Ovary (tissue), 9 donors: ENCODE results near the gene NT5M. TPM values are rescaled to one million over a fixed set of nuclear protein-coding genes. Genes with fewer than 3 reads are reported as not detected.
A peak's percentile ranks its signal among the peaks of the same experiment; 100 is the strongest.

Experiments
- DNase-seq, 5 donors: peaks; one replicate each; pipeline ENCODE4 v3.0.0-alpha.2; 2019 to 2020
- H3K27ac ChIP-seq, 2 donors: fragments of 200-600 bp; one replicate each; pipeline versions ENCODE4 v1.5.1 to v1.8.0; 2019 to 2022
- H3K27me3 ChIP-seq: fragments of 200-600 bp; one replicate; pipeline ENCODE4 v1.8.0; 2022
- H3K36me3 ChIP-seq: fragments of 200-600 bp; sonication (generic); one replicate; pipeline ENCODE4 v1.5.1; 2019
- H3K4me1 ChIP-seq: one replicate; pipeline ENCODE4 v1.8.1; 2013; ENCODE audit warnings: mild to moderate bottlenecking, moderate library complexity; ENCODE audit not compliant: insufficient read depth
- H3K4me3 ChIP-seq: fragments of 200-600 bp; sonication (generic); one replicate; pipeline ENCODE4 v1.5.1; 2017
- H3K9me3 ChIP-seq, 2 donors: fragments of 200-600 bp in 1 of 2; sonication (generic) in 1 of 2; one replicate each; pipeline versions ENCODE4 v1.5.1 to v1.8.1; 2013 to 2019; ENCODE audit warnings: mild to moderate bottlenecking in 1 of 2, moderate library complexity in 1 of 2
- EP300 ChIP-seq: sonication (generic); formaldehyde crosslinking; IDR thresholded peaks from one replicate; pipeline ENCODE4 v1.6.1; 2017; ENCODE audit warnings: antibody characterized with exemption
- POLR2A ChIP-seq: fragments of 450-650 bp; IDR thresholded peaks from one replicate; pipeline ENCODE4 v1.6.1; 2017; ENCODE audit warnings: antibody characterized with exemption, mild to moderate bottlenecking, moderate library complexity
- WGBS, 3 donors: extraction: QIAGEN DNeasy Blood & Tissue Kit in 1 of 3; methylation state at CpG; one replicate each; pipeline versions ENCODE4 v1.1.5 to v1.1.7; 2013 to 2017; 5-methylcytosine and 5-hydroxymethylcytosine counted together
- intact Hi-C, 4 donors: fragments of 100-400 bp; cut with DNase I; formaldehyde crosslinking; loops; one replicate each; pipeline versions ENCODE4 v1.11.0 to v1.15.1; 2022 to 2023
- polyA plus RNA-seq, 2 donors: library from polyadenylated mRNA; stranded (reverse); fragments of 200-250 nt in 1 of 2; fragments of 350-450 nt in 1 of 2; fragmentation: Illumina TruSeq in 1 of 2; extraction: RNeasy Lipid Tissue Mini Kit (QIAGEN cat#74804) in 1 of 2; gene quantifications; one replicate each; pipeline ENCODE4 v1.2.3, GENCODE V29; 2013 to 2014
- total RNA-seq, 7 donors: library from RNA; depleted of rRNA in 2 of 7; stranded (reverse); fragments of >200 nt in 2 of 7; fragmentation: NEBNext Ultra II Directional in 3 of 7; extraction: Animal tissue kit (Norgen Biotek cat#: 25700) in 3 of 7; gene quantifications; one replicate each; pipeline versions ENCODE4 v1.1.0 to v1.2.4, GENCODE V29; 2016 to 2023
- TF ChIP-seq, protein P1 (sequence below), 3 donors: fragments of 450-650 bp in 2 of 3; fragments of 200-600 bp in 1 of 3; IDR thresholded peaks; one replicate each; pipeline versions ENCODE4 v1.5.1 to v1.8.0; 2016 to 2022; ENCODE audit warnings: antibody characterized with exemption in 3 of 3, mild to moderate bottlenecking in 1 of 3
- donor health status: DM: no; HTN: no; CAD: no; lungs with moderate emphysema.
- donor health status: DM: no; HTN: no; CAD: no.
- donor health status: Bipolar disorder and iron deficiency.
- donor health status: DM: yes; HTN: yes; CAD: no.
- donor health status: DM: no; HTN: no; CAD: no.
- donor health status: DM: yes; HTN: yes; CAD: no.

The NT5M gene
- total and polyA plus RNA-seq, 9 donors = 0.53 to 6.6 (median 4.9) TPM

- Histone ChIP-seq H3K4me3 (peak within 1 kb of the TSS; percentile 100), H3K36me3 (no peaks in the 10 kb centered on the region), H3K27me3 (no peaks in the 10 kb centered on the region), H3K27ac (peak within 1 kb of the TSS; percentile 95), H3K9me3 (no peaks in the 10 kb centered on the region), H3K4me1 (peaks cover 6% of the 10 kb centered on the region)
- TF ChIP-seq, protein P1, sequence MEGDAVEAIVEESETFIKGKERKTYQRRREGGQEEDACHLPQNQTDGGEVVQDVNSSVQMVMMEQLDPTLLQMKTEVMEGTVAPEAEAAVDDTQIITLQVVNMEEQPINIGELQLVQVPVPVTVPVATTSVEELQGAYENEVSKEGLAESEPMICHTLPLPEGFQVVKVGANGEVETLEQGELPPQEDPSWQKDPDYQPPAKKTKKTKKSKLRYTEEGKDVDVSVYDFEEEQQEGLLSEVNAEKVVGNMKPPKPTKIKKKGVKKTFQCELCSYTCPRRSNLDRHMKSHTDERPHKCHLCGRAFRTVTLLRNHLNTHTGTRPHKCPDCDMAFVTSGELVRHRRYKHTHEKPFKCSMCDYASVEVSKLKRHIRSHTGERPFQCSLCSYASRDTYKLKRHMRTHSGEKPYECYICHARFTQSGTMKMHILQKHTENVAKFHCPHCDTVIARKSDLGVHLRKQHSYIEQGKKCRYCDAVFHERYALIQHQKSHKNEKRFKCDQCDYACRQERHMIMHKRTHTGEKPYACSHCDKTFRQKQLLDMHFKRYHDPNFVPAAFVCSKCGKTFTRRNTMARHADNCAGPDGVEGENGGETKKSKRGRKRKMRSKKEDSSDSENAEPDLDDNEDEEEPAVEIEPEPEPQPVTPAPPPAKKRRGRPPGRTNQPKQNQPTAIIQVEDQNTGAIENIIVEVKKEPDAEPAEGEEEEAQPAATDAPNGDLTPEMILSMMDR (IDR thresholded peaks at IDR 0.05) = peak in 1 of 3 donors; percentile 7
- TF ChIP-seq POLR2A = peak; percentile 86
- no peak for TF ChIP-seq EP300
- DNase-seq = peak; percentile 98 to 99 (median 99)
- intact Hi-C loops = no loop called here
- 0 to 1% (median 1%) methylated on average over 59 to 80 of the region's 80 CpGs for WGBS, 3 donors
Measured at GRCh38 chr17:17280613-17281549, 22.3 kb upstream of the NT5M start, which contains the start of gene COPS3. COPS3 (minus strand) TSS chr17:17281246; CDS start chr17:17281186, 60 bp downstream.

DNA sequence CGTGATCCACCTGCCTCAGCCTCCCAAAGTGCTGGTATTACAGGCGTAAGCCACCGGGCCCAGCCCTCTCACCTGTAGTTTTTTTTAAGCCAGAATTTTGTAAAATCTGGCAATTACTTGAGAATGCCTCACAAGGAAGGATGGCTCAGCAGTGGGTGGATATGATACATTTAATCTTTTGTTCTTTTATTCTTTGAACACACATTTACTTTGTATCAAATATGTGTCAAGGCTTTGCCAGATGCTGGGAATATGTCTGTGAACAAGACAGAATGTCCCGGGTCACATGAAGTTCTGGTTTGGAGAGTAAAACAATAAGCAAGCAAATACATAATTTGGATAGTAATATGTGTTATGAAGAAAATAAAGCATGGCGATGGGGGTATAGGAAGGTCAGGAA is 17.2 kb upstream of the NT5M start:
- Histone ChIP-seq H3K36me3 (no peaks in the 10 kb centered on the region), H3K27me3 (no peaks in the 10 kb centered on the region), H3K4me3 (no peak overlapping the region), H3K4me1 (no peaks in the 10 kb centered on the region), H3K9me3 (no peaks in the 10 kb centered on the region), H3K27ac (no peak overlapping the region)
- no peak for DNase-seq
- intact Hi-C loops = no loop called here
- TF ChIP-seq, protein P1 (IDR thresholded peaks at IDR 0.05) = no peak
- no peak for TF ChIP-seq EP300
- no peak for TF ChIP-seq POLR2A
- WGBS, 3 donors = 85 to 88% (median 86%) methylated on average over 5 of the region's 5 CpGs

GRCh38 chr17:17289086-17289485 is 14.1 kb upstream of the NT5M start:
- no peaks in the 10 kb centered on the region for H3K36me3 ChIP-seq
- no peaks in the 10 kb centered on the region for H3K27me3 ChIP-seq
- H3K27ac ChIP-seq = no peak overlapping the region
- WGBS, 3 donors = 85 to 92% (median 88%) methylated on average over 4 of the region's 4 CpGs
- no peak for TF ChIP-seq POLR2A
- H3K9me3 ChIP-seq = no peaks in the 10 kb centered on the region
- no peak overlapping the region for H3K4me3 ChIP-seq
- no peak for DNase-seq
- intact Hi-C loops = no loop called here
- H3K4me1 ChIP-seq = no peaks in the 10 kb centered on the region

- TF ChIP-seq POLR2A = no peak
- TF ChIP-seq, protein P1 (IDR thresholded peaks at IDR 0.05) = no peak
- TF ChIP-seq EP300 = no peak
- WGBS, 3 donors = 71 to 78% (median 76%) methylated on average over 7 of the region's 7 CpGs
- DNase-seq = no peak
- H3K4me3 ChIP-seq = no peak overlapping the region
- H3K9me3 ChIP-seq = no peaks in the 10 kb centered on the region
- no peak overlapping the region for H3K27ac ChIP-seq
- H3K4me1 ChIP-seq = no peaks in the 10 kb centered on the region
- no peaks in the 10 kb centered on the region for H3K27me3 ChIP-seq
- H3K36me3 ChIP-seq = no peaks in the 10 kb centered on the region
- intact Hi-C loops = no loop called here
Measured at GRCh38 chr17:17289701-17290100, 13.5 kb upstream of the NT5M start.

DNA sequence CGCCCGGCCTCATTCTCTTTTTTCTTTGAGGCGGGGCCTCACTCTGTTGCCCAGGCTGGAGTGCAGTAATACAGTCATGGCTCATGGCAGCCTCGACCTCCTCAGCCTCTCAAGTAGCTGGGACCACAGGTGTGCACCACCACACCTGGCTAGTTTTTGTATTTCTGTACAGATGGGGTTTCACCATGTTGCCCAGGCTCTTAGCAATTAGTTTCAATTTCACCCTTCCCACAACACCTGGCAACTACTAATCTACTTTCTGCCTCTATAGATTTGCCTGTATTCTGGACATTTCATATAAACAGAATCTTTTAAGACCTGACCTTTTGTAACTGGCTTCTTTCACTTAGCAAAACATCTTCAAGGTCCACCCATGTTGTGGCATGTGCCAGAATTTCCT is 8.0 kb upstream of the NT5M start:
- Histone ChIP-seq H3K4me3 (no peak overlapping the region), H3K27me3 (no peaks in the 10 kb centered on the region), H3K27ac (no peak overlapping the region), H3K36me3 (no peaks in the 10 kb centered on the region), H3K9me3 (no peaks in the 10 kb centered on the region), H3K4me1 (no peaks in the 10 kb centered on the region)
- TF ChIP-seq EP300 = no peak
- no peak for TF ChIP-seq POLR2A
- TF ChIP-seq, protein P1 (IDR thresholded peaks at IDR 0.05) = no peak
- 92 to 98% (median 93%) methylated on average over 4 of the region's 4 CpGs for WGBS, 3 donors
- no peak for DNase-seq
- intact Hi-C loops = no loop called here
